NT2/D1 (cell line): ENCODE measurements around the gene OR51B6.
"Not testable (repeated sequence)": the region's sequence is repeated elsewhere in the genome, so short reads cannot be mapped to it uniquely, and the experiment has no call there.

Experiments used
- SUZ12 ChIP-seq: IDR thresholded peaks from 2 replicates; pipeline ENCODE4 v1.6.1; 2011; ENCODE audit not compliant: insufficient read length, insufficient read depth; ENCODE audit errors: extremely low read depth
- YY1 ChIP-seq: IDR thresholded peaks from 2 replicates; pipeline ENCODE4 v1.6.1; 2011; ENCODE audit not compliant: insufficient read length, insufficient read depth

DNA sequence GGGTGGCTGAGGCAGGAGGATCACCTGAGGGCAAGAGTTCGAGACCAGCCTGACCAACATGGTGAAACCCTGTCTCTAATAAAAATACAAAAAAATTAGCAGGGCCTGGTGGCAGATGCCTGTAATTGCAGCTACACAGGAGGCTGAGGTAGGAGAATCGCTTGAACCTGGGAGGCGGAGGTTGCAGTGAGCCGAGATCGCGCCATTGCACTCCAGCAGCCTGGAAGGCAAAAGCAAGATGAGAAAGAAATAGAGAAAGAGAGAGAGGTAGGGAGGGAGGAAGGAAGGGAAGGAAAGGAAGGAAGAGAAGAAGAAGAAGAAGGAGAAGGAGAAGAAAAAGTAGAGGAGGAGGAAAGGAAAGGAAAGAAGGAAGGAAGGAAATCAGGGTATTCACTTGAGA, 15.1 kb downstream of the OR51B6 start:
- TF ChIP-seq SUZ12, YY1: not testable (repeated sequence)
